ENCODE measurements around the gene SLC4A5.

The SLC4A5 gene, protein sequence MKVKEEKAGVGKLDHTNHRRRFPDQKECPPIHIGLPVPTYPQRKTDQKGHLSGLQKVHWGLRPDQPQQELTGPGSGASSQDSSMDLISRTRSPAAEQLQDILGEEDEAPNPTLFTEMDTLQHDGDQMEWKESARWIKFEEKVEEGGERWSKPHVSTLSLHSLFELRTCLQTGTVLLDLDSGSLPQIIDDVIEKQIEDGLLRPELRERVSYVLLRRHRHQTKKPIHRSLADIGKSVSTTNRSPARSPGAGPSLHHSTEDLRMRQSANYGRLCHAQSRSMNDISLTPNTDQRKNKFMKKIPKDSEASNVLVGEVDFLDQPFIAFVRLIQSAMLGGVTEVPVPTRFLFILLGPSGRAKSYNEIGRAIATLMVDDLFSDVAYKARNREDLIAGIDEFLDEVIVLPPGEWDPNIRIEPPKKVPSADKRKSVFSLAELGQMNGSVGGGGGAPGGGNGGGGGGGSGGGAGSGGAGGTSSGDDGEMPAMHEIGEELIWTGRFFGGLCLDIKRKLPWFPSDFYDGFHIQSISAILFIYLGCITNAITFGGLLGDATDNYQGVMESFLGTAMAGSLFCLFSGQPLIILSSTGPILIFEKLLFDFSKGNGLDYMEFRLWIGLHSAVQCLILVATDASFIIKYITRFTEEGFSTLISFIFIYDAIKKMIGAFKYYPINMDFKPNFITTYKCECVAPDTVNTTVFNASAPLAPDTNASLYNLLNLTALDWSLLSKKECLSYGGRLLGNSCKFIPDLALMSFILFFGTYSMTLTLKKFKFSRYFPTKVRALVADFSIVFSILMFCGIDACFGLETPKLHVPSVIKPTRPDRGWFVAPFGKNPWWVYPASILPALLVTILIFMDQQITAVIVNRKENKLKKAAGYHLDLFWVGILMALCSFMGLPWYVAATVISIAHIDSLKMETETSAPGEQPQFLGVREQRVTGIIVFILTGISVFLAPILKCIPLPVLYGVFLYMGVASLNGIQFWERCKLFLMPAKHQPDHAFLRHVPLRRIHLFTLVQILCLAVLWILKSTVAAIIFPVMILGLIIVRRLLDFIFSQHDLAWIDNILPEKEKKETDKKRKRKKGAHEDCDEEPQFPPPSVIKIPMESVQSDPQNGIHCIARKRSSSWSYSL

DNA sequence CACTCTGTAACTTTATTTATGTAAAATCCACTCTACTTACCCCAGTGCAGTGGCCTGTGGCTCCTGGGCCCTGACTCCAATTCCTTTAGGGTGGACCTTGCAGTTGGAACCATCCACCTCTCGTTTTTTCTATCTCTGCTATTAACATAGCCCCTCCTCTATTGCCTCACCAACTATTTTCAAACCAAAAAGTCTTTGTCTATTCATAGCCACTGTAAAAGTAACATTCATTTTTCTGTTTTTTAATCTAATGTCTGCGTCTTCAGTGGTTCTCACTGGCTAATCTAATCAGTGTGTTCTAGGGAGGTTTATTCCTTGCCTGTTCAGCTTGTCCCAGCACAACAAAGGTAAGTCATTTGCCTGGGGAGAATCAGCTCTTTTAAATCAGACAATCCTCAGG, at the start of gene SLC4A5:
Gene SLC4A5, minus strand, starts transcription at position 101 of the 400 bp plus-strand sequence. CDS start 28,393 bp downstream, outside the sequence.
- Histone ChIP-seq H3K4me3 (ENCODE audit: low read depth, low read length) (no peak within 1 kb of the TSS), H3K9me3 (ENCODE audit: control insufficient read depth, insufficient read depth, low read length) (no peaks in the 10 kb centered on the region), H3K4me1 (ENCODE audit: control insufficient read depth, insufficient read depth, low read length) (no peaks in the 10 kb centered on the region), H3K27me3 (ENCODE audit: control insufficient read depth, insufficient read depth, low read length) (no peaks in the 10 kb centered on the region), H3K9ac (ENCODE audit: low read depth, low read length) (no peak within 1 kb of the TSS), H3K36me3 (ENCODE audit: control insufficient read depth, insufficient read depth, low read length) (no peaks in the 10 kb centered on the region)

DNA sequence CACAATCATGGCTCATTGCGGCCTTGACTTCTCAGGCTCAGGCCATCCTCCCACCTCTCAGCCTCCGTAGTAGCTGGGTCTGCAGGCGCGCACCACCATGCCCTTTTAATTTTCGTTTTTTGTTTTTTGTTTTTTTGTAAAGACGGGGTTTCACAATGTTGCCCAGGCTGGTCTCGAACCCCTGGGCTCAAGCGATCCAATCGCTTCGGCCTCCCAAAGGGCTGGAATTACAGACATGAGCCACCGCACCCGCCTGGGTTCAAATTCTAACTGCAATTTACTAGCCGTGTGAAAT, 49.2 kb upstream of the SLC4A5 start:
- Histone ChIP-seq H3K9me3 (ENCODE audit: control insufficient read depth, insufficient read depth, low read length) (no peaks in the 10 kb centered on the region), H3K4me1 (ENCODE audit: control insufficient read depth, insufficient read depth, low read length) (peaks cover 4% of the 10 kb centered on the region), H3K4me3 (ENCODE audit: low read depth, low read length) (peak overlapping the region; percentile 78), H3K36me3 (ENCODE audit: control insufficient read depth, insufficient read depth, low read length) (no peaks in the 10 kb centered on the region), H3K9ac (ENCODE audit: low read depth, low read length) (peak overlapping the region; percentile 18), H3K27me3 (ENCODE audit: control insufficient read depth, insufficient read depth, low read length) (no peaks in the 10 kb centered on the region)

DNA sequence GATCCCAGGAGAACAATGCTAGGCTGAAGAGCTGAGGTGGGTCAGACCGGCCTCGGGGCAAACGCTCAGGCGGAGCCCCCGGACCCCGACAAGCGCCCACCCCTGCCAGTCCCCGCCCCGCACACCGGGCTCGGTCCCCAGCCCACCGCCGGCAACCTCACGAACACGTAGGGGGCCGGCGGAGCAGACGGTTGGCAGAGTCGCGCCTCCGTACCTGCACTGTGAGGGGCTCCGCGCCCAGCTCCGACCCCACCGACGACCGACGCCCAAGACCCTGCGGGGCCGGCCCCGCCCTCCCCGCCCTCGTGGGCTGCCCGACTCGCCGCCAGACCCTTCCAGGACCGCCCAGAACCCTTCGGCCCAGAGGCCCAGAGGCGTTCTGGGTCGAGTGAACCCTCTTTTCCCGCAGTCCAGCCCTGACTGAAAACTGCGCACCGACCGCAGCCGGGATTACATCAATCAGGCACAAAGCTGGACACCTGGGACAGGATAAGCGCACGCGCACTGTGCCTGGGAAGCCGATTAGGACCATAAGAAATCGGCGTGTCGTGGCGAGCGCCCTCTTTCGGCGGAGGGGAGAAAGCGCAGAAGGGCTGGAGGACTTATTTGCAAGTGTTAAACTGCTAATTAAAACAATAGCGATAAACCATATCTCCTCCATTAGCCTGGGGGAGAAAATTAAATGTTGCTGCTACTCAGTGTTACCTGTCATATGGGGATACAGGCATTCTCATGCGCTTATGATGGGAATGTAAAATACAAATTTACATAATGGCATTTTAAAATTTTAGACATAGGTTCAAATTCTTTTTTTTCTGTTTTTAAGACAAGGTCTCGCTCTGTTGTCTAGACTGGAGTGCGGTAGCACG, 48.6 kb upstream of the SLC4A5 start:
- no peaks in the 10 kb centered on the region for H3K27me3 ChIP-seq (ENCODE audit: control insufficient read depth, insufficient read depth, low read length)
- no peaks in the 10 kb centered on the region for H3K9me3 ChIP-seq (ENCODE audit: control insufficient read depth, insufficient read depth, low read length)
- H3K4me1 ChIP-seq (ENCODE audit: control insufficient read depth, insufficient read depth, low read length), result peaks cover 4% of the 10 kb centered on the region
- H3K36me3 ChIP-seq (ENCODE audit: control insufficient read depth, insufficient read depth, low read length), result no peaks in the 10 kb centered on the region
- H3K9ac ChIP-seq (ENCODE audit: low read depth, low read length), result peak overlapping the region; percentile 55
- peak overlapping the region; percentile 78 for H3K4me3 ChIP-seq (ENCODE audit: low read depth, low read length)

DNA sequence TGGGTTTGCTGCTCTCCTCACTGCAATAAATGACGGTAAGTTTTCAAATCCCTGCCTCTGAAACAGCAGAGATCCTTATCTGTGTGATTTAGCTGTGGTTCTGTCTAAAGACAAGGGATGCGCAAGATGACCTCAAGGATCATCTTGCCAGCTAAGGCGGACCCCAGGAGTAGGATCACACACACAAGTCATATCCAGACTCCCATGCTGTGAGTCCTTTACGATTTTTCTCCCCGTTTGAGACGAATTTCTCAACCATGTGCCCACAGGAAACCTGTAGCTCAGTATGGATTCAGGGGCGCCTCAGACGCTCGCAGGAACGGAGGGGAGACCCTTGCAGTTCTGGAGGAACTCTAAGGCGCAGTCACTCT, 48.0 kb upstream of the SLC4A5 start:
- Histone ChIP-seq H3K9ac (ENCODE audit: low read depth, low read length) (peak overlapping the region; percentile 55), H3K27me3 (ENCODE audit: control insufficient read depth, insufficient read depth, low read length) (no peaks in the 10 kb centered on the region), H3K4me1 (ENCODE audit: control insufficient read depth, insufficient read depth, low read length) (peaks cover 4% of the 10 kb centered on the region), H3K36me3 (ENCODE audit: control insufficient read depth, insufficient read depth, low read length) (no peaks in the 10 kb centered on the region), H3K9me3 (ENCODE audit: control insufficient read depth, insufficient read depth, low read length) (no peaks in the 10 kb centered on the region), H3K4me3 (ENCODE audit: low read depth, low read length) (peak overlapping the region; percentile 78)

DNA sequence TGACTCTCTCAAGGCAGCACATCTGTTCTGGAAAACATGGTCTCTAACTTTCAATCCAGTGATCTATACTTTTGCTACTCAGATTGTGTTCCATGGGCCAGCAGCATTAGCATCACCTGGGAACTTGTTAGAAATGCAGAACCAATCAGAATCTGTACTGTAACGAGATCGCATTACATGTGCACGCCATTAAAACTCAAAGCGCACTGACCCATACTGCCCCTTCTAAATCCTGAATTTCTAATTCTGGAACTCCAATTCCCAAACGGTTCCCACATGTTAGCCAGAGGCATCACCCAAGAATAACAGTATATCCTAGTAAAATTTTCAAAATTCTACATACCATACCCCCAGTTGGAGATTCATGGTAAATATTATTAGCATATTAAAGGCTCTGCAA, 47.4 kb upstream of the SLC4A5 start:
- Histone ChIP-seq H3K4me3 (ENCODE audit: low read depth, low read length) (peak overlapping the region; percentile 78), H3K4me1 (ENCODE audit: control insufficient read depth, insufficient read depth, low read length) (peaks cover 4% of the 10 kb centered on the region), H3K36me3 (ENCODE audit: control insufficient read depth, insufficient read depth, low read length) (peaks cover under 1% of the 10 kb centered on the region), H3K9ac (ENCODE audit: low read depth, low read length) (no peak overlapping the region), H3K9me3 (ENCODE audit: control insufficient read depth, insufficient read depth, low read length) (no peaks in the 10 kb centered on the region), H3K27me3 (ENCODE audit: control insufficient read depth, insufficient read depth, low read length) (no peaks in the 10 kb centered on the region)

DNA sequence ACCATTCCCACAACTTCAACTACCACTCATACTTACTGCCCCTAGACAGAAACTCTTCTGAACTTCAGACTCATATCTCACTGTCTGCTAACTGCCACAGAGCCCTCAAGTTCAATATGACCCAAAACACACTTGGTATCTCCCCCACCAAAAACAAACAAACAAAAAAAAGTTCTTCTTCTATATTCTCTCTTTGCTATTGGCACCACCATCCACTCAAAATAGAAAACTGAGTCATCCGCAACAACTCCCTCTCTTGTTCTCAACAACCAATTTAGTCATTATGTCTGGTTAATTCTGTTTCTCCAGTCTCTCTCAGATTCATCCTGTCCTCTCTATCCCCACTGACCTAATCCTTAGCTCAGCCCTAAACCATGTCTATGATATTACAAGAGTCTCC, 44.1 kb upstream of the SLC4A5 start:
- Histone ChIP-seq H3K27me3 (ENCODE audit: control insufficient read depth, insufficient read depth, low read length) (no peaks in the 10 kb centered on the region), H3K36me3 (ENCODE audit: control insufficient read depth, insufficient read depth, low read length) (peaks cover 3% of the 10 kb centered on the region), H3K9ac (ENCODE audit: low read depth, low read length) (no peak overlapping the region)

DNA sequence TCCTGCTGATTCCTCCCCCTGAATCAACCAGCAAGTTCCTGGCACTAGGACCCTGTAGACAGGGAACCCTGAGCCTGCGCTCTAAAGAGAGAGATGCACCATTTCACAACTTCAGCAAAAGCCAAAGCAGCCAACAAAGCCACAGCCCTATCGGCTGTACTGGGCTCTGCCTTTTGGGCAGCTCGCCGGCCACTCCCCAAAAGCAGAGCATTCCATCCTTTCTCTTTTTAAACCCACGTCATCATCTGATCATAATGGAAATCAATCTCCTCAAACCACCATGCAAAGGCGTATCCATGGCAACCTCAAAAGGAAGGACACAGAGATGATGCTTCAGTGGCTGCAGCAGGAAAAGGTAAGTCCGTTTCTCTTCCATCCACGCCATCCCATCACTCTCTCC, 42.2 kb upstream of the SLC4A5 start:
- no peaks in the 10 kb centered on the region for H3K9me3 ChIP-seq (ENCODE audit: control insufficient read depth, insufficient read depth, low read length)
- H3K4me3 ChIP-seq (ENCODE audit: low read depth, low read length), result no peak overlapping the region
- H3K4me1 ChIP-seq (ENCODE audit: control insufficient read depth, insufficient read depth, low read length), result peaks cover 4% of the 10 kb centered on the region
- no peaks in the 10 kb centered on the region for H3K27me3 ChIP-seq (ENCODE audit: control insufficient read depth, insufficient read depth, low read length)
- H3K36me3 ChIP-seq (ENCODE audit: control insufficient read depth, insufficient read depth, low read length), result peaks cover 3% of the 10 kb centered on the region
- no peak overlapping the region for H3K9ac ChIP-seq (ENCODE audit: low read depth, low read length)

More for the DNA sequence above, 44.1 kb upstream of the SLC4A5 start:
- Histone ChIP-seq H3K4me3 (ENCODE audit: low read depth, low read length) (no peak overlapping the region), H3K9me3 (ENCODE audit: control insufficient read depth, insufficient read depth, low read length) (no peaks in the 10 kb centered on the region), H3K4me1 (ENCODE audit: control insufficient read depth, insufficient read depth, low read length) (peaks cover 4% of the 10 kb centered on the region)

DNA sequence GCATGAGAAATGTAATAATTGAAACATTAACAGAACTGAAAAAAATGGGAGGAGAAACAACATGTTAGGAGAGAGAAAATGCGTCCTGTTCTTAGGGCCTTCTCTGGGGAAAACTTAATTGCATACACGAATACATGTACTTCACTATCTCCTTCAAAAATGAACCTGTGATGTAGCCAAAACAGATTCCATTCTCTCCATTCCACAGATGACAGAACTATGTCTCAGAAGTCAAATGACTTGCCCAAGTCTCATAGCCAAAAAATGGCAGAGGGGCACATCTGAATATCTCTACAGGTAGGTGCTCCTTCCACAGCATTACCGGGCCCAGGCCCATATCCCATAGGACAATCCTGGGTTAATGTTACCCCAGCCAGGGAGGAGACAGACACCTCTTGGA, 40.8 kb upstream of the SLC4A5 start:
- Histone ChIP-seq H3K4me3 (ENCODE audit: low read depth, low read length) (no peak overlapping the region), H3K4me1 (ENCODE audit: control insufficient read depth, insufficient read depth, low read length) (peaks cover 11% of the 10 kb centered on the region), H3K9me3 (ENCODE audit: control insufficient read depth, insufficient read depth, low read length) (no peaks in the 10 kb centered on the region), H3K27me3 (ENCODE audit: control insufficient read depth, insufficient read depth, low read length) (no peaks in the 10 kb centered on the region), H3K9ac (ENCODE audit: low read depth, low read length) (no peak overlapping the region), H3K36me3 (ENCODE audit: control insufficient read depth, insufficient read depth, low read length) (peaks cover 3% of the 10 kb centered on the region)

DNA sequence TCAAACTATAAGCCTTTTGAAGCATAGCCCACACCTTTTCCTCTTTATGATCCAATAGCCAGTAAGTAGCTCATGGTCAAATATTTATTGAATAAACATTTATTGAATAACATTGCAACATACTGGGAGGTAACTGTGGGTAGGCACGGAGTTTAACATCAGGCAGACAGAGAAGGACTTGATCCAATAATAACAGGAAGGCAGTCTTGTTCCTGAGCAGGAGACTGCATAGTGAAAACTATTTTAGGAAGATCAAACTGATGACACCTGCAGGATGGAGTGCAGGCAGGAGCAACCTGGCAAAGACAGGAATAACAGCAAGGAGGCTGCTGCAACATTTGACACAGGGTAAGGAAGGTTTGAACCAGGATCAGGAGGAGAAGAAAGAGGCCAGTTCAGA, 40.0 kb upstream of the SLC4A5 start:
- peaks cover 3% of the 10 kb centered on the region for H3K36me3 ChIP-seq (ENCODE audit: control insufficient read depth, insufficient read depth, low read length)
- no peak overlapping the region for H3K4me3 ChIP-seq (ENCODE audit: low read depth, low read length)
- peaks cover 11% of the 10 kb centered on the region for H3K4me1 ChIP-seq (ENCODE audit: control insufficient read depth, insufficient read depth, low read length)
- H3K9ac ChIP-seq (ENCODE audit: low read depth, low read length), result no peak overlapping the region
- H3K9me3 ChIP-seq (ENCODE audit: control insufficient read depth, insufficient read depth, low read length), result no peaks in the 10 kb centered on the region
- no peaks in the 10 kb centered on the region for H3K27me3 ChIP-seq (ENCODE audit: control insufficient read depth, insufficient read depth, low read length)

DNA sequence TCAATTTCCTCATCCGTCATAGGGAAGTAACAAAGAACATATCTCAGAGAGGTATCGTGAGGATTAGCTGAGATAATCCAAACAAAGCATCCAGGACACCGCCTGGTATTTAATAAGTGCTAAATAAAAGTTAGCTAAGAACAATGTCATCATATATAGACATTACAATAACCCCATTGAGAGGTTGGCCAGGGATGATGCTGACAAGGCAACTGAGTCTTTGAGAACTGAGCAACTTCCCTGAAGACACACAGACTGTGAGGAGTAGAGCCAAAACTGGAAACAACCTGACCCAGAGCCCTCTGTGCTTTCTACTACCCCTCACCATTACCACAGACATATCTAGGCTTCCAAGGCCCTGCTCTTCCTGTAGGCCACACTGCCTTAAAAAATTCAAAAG, 38.5 kb upstream of the SLC4A5 start:
- Histone ChIP-seq H3K4me3 (ENCODE audit: low read depth, low read length) (no peak overlapping the region), H3K36me3 (ENCODE audit: control insufficient read depth, insufficient read depth, low read length) (peaks cover 9% of the 10 kb centered on the region)

More for the DNA sequence above, 38.5 kb upstream of the SLC4A5 start:
- Histone ChIP-seq H3K4me1 (ENCODE audit: control insufficient read depth, insufficient read depth, low read length) (peaks cover 11% of the 10 kb centered on the region), H3K9ac (ENCODE audit: low read depth, low read length) (no peak overlapping the region), H3K27me3 (ENCODE audit: control insufficient read depth, insufficient read depth, low read length) (no peaks in the 10 kb centered on the region), H3K9me3 (ENCODE audit: control insufficient read depth, insufficient read depth, low read length) (no peaks in the 10 kb centered on the region)

All from iPS-15b (cell line).